Gastrocnemius medialis (tissue), 4 donors: ENCODE data around the gene PLB1. TPM values are rescaled to one million over a fixed set of nuclear protein-coding genes. Genes with fewer than 3 reads are reported as not detected.
A peak's percentile ranks its signal among the peaks of the same experiment; 100 is the strongest.

ENCODE experiments used
- ATAC-seq, 2 donors: fragments of 150-250 bp; one replicate each; pipeline ENCODE4 v1.9.1; 2016
- DNase-seq, 2 donors: peaks; one replicate each; pipeline ENCODE4 v3.0.0-alpha.2; 2019
- H3K27ac ChIP-seq, 4 donors: fragments of 200-600 bp; sonication (generic); 1 replicate in 1 of 4; 2 replicates in 3 of 4; pipeline ENCODE4 v1.5.1; 2016 to 2018; ENCODE audit warnings: mild to moderate bottlenecking in 2 of 4, moderate library complexity in 1 of 4
- H3K27me3 ChIP-seq, 3 donors: fragments of 200-600 bp; sonication (generic) in 2 of 3; 1 replicate in 1 of 3; 2 replicates in 2 of 3; pipeline versions ENCODE4 v1.5.1 to v1.6.0; 2016 to 2019; ENCODE audit warnings: mild to moderate bottlenecking in 1 of 3, moderate library complexity in 1 of 3
- H3K36me3 ChIP-seq, 2 donors: fragments of 200-600 bp; sonication (generic) in 1 of 2; one replicate each; pipeline ENCODE4 v1.5.1; 2017 to 2018
- H3K4me1 ChIP-seq, 2 donors: fragments of 200-600 bp; sonication (generic) in 1 of 2; one replicate each; pipeline ENCODE4 v1.5.1; 2016 to 2017; ENCODE audit warnings: mild to moderate bottlenecking in 2 of 2
- H3K4me3 ChIP-seq, 4 donors: fragments of 200-600 bp; sonication (generic) in 3 of 4; 1 replicate in 1 of 4; 2 replicates in 3 of 4; pipeline ENCODE4 v1.5.1; 2016 to 2019; ENCODE audit warnings: mild to moderate bottlenecking in 2 of 4
- H3K9me3 ChIP-seq, 3 donors: fragments of 200-600 bp; sonication (generic) in 2 of 3; 1 replicate in 1 of 3; 2 replicates in 2 of 3; pipeline ENCODE4 v1.5.1; 2016 to 2019
- POLR2A ChIP-seq, 2 donors: fragments of 450-650 bp; IDR thresholded peaks; one replicate each; pipeline ENCODE4 v1.6.1; 2017; ENCODE audit warnings: antibody characterized with exemption in 2 of 2, mild to moderate bottlenecking in 2 of 2, moderate library complexity in 2 of 2
- in situ Hi-C, 4 donors: fragments of 200-750 bp; cut with MboI; loops; one replicate each; pipeline versions ENCODE4 v1.15.0 to v1.8.0; 2017; ENCODE audit warnings: low sequenced_read_pairs in 4 of 4
- intact Hi-C: fragments of 100-400 bp; cut with DNase I; formaldehyde crosslinking; loops from one replicate; pipeline ENCODE4 v1.15.1; 2023; ENCODE audit warnings: low total_unique reads
- total RNA-seq, 4 donors: library from RNA; depleted of rRNA; stranded (reverse); fragments of >200 nt; gene quantifications; one replicate each; pipeline versions ENCODE4 v1.1.0 to v1.2.3, GENCODE V29; 2016
- TF ChIP-seq, protein P1 (sequence below), 5 experiments: fragments of 450-650 bp in 3 of 5; fragments of 200-600 bp in 2 of 5; sonication (generic) in 2 of 5; IDR thresholded peaks in 4 of 5; conservative IDR thresholded peaks in 1 of 5; 1 replicate in 4 of 5; 2 replicates in 1 of 5; pipeline ENCODE4 v1.5.1; 2016 to 2019; ENCODE audit warnings: antibody characterized with exemption in 5 of 5, mild to moderate bottlenecking in 3 of 5, moderate library complexity in 3 of 5

Gene PLB1
- total RNA-seq, 4 donors from 2014 or later: 1.2 to 4.3 (median 2.8) TPM

DNA sequence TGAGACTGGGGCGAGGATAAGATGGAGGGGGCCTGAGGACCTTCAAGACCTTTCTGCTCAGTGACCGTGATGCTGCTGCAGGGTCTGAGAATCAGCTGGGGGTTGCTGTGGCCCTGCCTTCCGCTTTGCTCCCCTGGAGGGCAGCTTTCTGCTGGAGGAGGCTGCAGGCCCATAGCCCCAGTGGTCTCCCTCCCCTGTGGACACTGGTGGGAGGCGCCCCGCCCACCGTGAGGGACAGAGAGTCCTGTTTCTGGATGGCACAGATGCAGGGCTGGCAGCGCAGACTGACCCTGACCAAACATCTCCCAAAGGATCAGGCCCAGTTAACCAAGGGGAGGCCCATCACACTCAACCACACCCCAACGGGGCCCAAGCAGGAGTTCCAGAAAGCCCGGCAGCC is 42.8 kb downstream of the PLB1 start:
- Histone ChIP-seq H3K27ac (no peak overlapping the region), H3K36me3 (no peaks in the 10 kb centered on the region), H3K9me3 (no peaks in the 10 kb centered on the region), H3K27me3 (no peaks in the 10 kb centered on the region), H3K4me1 (peaks cover 3 to 4% of the 10 kb centered on the region in 2 donors), H3K4me3 (no peak overlapping the region)
- TF ChIP-seq, protein P1, sequence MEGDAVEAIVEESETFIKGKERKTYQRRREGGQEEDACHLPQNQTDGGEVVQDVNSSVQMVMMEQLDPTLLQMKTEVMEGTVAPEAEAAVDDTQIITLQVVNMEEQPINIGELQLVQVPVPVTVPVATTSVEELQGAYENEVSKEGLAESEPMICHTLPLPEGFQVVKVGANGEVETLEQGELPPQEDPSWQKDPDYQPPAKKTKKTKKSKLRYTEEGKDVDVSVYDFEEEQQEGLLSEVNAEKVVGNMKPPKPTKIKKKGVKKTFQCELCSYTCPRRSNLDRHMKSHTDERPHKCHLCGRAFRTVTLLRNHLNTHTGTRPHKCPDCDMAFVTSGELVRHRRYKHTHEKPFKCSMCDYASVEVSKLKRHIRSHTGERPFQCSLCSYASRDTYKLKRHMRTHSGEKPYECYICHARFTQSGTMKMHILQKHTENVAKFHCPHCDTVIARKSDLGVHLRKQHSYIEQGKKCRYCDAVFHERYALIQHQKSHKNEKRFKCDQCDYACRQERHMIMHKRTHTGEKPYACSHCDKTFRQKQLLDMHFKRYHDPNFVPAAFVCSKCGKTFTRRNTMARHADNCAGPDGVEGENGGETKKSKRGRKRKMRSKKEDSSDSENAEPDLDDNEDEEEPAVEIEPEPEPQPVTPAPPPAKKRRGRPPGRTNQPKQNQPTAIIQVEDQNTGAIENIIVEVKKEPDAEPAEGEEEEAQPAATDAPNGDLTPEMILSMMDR (IDR thresholded peaks at IDR 0.05 in 4 of 5, conservative IDR thresholded peaks at IDR 0.05 in 1 of 5): no peak
- TF ChIP-seq POLR2A (IDR thresholded peaks at IDR 0.05): no peak
- DNase-seq: no peak
- intact Hi-C loops: no loop called here
- ATAC-seq: no peak
- in situ Hi-C loops: no loop called here

DNA sequence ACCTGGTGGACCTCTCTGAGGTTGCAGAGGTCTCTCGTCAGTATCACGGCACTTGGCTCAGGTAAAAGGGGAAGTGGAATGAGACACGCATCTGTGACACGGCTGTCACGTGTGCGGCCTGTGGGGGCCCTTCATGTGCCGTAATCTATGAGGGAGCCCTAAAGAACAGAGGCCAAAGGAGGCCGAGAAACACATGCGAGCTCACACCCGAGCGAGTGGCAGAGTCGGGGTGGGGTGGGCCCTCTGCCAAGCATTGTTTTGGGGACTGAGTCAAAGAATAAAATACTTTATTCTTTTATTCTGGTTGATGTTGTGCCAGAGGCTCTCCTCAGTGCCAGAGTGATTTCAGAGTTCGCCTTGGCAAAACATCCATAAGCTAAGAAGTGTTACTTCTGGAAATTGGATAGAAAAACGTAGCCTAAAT is 43.3 kb downstream of the PLB1 start:
- TF ChIP-seq, protein P1 (IDR thresholded peaks at IDR 0.05 in 4 of 5, conservative IDR thresholded peaks at IDR 0.05 in 1 of 5): no peak
- TF ChIP-seq POLR2A (IDR thresholded peaks at IDR 0.05): no peak
- Histone ChIP-seq H3K27ac (no peak overlapping the region), H3K4me3 (no peak overlapping the region), H3K36me3 (no peaks in the 10 kb centered on the region), H3K4me1 (peaks cover 3 to 8% of the 10 kb centered on the region in 2 donors), H3K27me3 (no peaks in the 10 kb centered on the region), H3K9me3 (no peaks in the 10 kb centered on the region)
- in situ Hi-C loops: no loop called here
- DNase-seq (no peak), ATAC-seq (no peak)
- intact Hi-C loops: no loop called here

DNA sequence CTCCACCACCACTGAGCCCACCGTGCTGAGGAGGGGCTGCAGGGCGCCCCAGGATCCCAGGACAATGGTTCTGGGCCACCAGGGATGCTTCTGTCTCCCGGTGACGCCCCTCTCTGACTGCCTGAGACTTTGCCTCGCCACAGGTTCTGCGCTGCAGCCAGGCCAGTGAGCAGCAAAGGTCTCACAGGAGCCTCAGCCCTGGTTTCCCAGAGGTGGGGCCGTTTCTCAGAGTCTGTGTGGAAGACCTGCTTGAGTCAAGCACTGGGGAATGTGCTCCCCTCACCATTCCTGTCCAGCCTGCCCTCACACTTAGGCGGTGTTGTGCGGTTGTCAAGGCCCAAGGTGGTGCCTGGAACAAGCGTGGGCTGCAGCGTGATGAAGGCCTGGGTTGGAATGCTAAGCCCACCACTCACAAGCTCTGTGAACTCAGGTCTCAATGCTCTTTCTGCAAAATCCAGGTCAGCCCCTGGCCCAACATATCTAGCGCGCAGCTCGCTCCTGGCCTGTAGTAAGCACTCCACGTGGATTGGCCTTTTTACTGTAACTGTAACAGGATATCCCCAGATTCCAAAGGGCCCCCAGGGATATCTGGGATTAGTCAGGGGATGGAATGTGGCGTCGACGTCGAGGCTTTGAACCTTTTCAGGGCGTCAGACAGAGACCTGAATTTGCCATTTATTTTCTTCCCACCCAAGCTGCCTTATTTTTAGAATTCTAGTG is 47.6 kb downstream of the PLB1 start:
- Histone ChIP-seq H3K4me1 (peaks cover 3 to 8% of the 10 kb centered on the region in 2 donors), H3K27me3 (no peaks in the 10 kb centered on the region), H3K36me3 (no peaks in the 10 kb centered on the region), H3K27ac (no peak overlapping the region), H3K4me3 (no peak overlapping the region), H3K9me3 (no peaks in the 10 kb centered on the region)
- in situ Hi-C loops (no loop called here), intact Hi-C loops (no loop called here)
- DNase-seq (no peak), ATAC-seq (peak in 1 of 2 donors; percentile 29)
- TF ChIP-seq, protein P1 (IDR thresholded peaks at IDR 0.05 in 4 of 5, conservative IDR thresholded peaks at IDR 0.05 in 1 of 5): no peak
- no peak for TF ChIP-seq POLR2A (IDR thresholded peaks at IDR 0.05)

DNA sequence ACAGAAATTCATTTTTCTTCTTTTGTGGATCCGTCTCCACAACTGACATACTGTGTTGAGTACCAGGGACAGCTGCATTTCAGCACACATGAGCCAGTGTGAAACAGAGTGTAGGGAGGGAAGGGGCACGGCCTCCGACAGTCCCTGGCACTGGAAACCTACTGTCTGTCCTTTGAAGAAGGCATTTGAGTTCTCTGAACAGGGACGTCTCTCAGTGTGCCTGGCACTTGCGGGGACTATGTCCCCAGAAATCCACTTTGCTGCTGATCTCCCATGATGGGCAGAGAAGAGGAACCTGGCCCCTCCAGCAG is 48.1 kb downstream of the PLB1 start:
- intact Hi-C loops (no loop called here), in situ Hi-C loops (no loop called here)
- H3K27ac ChIP-seq: no peak overlapping the region

More for the DNA sequence above, 48.1 kb downstream of the PLB1 start:
- Histone ChIP-seq H3K9me3 (no peaks in the 10 kb centered on the region), H3K36me3 (no peaks in the 10 kb centered on the region), H3K4me3 (no peak overlapping the region), H3K4me1 (peaks cover 3 to 8% of the 10 kb centered on the region in 2 donors), H3K27me3 (no peaks in the 10 kb centered on the region)
- ATAC-seq: peak; percentile 38 to 66
- no peak for DNase-seq
- TF ChIP-seq, protein P1 (IDR thresholded peaks at IDR 0.05 in 4 of 5, conservative IDR thresholded peaks at IDR 0.05 in 1 of 5): no peak
- TF ChIP-seq POLR2A (IDR thresholded peaks at IDR 0.05): no peak
